A673 (cell line): ENCODE data around the gene CCDC92. TPM values are rescaled to one million over a fixed set of nuclear protein-coding genes. Genes with fewer than 3 reads are reported as not detected.

Source experiments
- BruUV-seq: library from RNA; stranded (reverse); fragments of 400-500 nt; replicated peaks from 2 replicates; lab custom pipeline; 2021; lab: Mats Ljungman, UMichigan
- CTCF ChIA-PET: fragments of 300-600 bp; sonication (Branson Sonifier 250); formaldehyde crosslinking; loops from one replicate; lab custom pipeline; 2022; ENCODE audit warnings: antibody characterized with exemption; lab: Charles Lee
- POLR2A ChIA-PET: fragments of 300-600 bp; sonication (Branson Sonifier 250); formaldehyde crosslinking; loops from one replicate; lab custom pipeline; 2022; ENCODE audit warnings: antibody characterized with exemption; ENCODE audit not compliant: low non-redundant PET; lab: Charles Lee
- DNase-seq: peaks from one replicate; pipeline ENCODE4 v3.0.0-alpha.2; 2015; ENCODE audit warnings: low spot score
- H3K27ac ChIP-seq: fragments of 200-600 bp; sonication (generic); 2 replicates; pipeline ENCODE4 v1.5.1; 2016; ENCODE audit warnings: mixed run types, low read depth, mild to moderate bottlenecking, mixed read lengths, antibody characterized with exemption, low read length; ENCODE audit not compliant: poor library complexity, severe bottlenecking
- H3K27me3 ChIP-seq: fragments of 200-600 bp; sonication (generic); replicated peaks from 2 replicates; pipeline ENCODE4 v1.6.1; 2017; ENCODE audit warnings: mixed run types, low read depth, mild to moderate bottlenecking, mixed read lengths, antibody characterized with exemption, low read length; ENCODE audit not compliant: insufficient read depth, poor library complexity
- H3K36me3 ChIP-seq: fragments of 200-600 bp; sonication (generic); 2 replicates; pipeline ENCODE4 v1.6.1; 2016; ENCODE audit warnings: mixed run types, mild to moderate bottlenecking, mixed read lengths, antibody characterized with exemption, low read length; ENCODE audit not compliant: insufficient read depth, poor library complexity, severe bottlenecking
- H3K4me1 ChIP-seq: fragments of 200-600 bp; sonication (generic); 2 replicates; pipeline ENCODE4 v1.6.1; 2017; ENCODE audit warnings: mixed run types, mild to moderate bottlenecking, mixed read lengths, antibody characterized with exemption, low read length; ENCODE audit not compliant: insufficient read depth, poor library complexity, severe bottlenecking
- H3K4me3 ChIP-seq: fragments of 200-600 bp; sonication (generic); 2 replicates; pipeline ENCODE4 v1.5.1; 2016; ENCODE audit warnings: low read depth, mixed run types, mild to moderate bottlenecking, mixed read lengths, low read length; ENCODE audit not compliant: poor library complexity, severe bottlenecking
- H3K9me3 ChIP-seq: fragments of 200-600 bp; sonication (generic); 2 replicates; pipeline ENCODE4 v1.6.1; 2016; ENCODE audit warnings: mixed run types, low read depth, mild to moderate bottlenecking, mixed read lengths, antibody characterized with exemption, low read length; ENCODE audit not compliant: poor library complexity, severe bottlenecking
- CTCF ChIP-seq: fragments of 300-800, 200-600 bp; sonication (generic); conservative IDR thresholded peaks from 2 replicates; pipeline ENCODE4 v1.5.1; 2017; ENCODE audit warnings: low read depth, mild to moderate bottlenecking, antibody characterized with exemption, low read length, moderate library complexity, mixed read lengths
- EZH2 ChIP-seq: fragments of 200-600 bp; sonication (generic); IDR thresholded peaks from 2 replicates; pipeline ENCODE4 v1.6.1; 2017; ENCODE audit warnings: borderline replicate concordance, low read depth, mild to moderate bottlenecking, mixed read lengths, antibody characterized with exemption, low read length; ENCODE audit not compliant: poor library complexity, severe bottlenecking
- intact Hi-C: fragments of 100-400 bp; cut with micrococcal nuclease; formaldehyde crosslinking; loops from one replicate; pipeline ENCODE4 v1.10.0; 2022; ENCODE audit not compliant: unreplicated experiment
- total RNA-seq: library from RNA; stranded (reverse); gene quantifications from 2 replicates; pipeline ENCODE4 v1.2.3, GENCODE V29; 2021

CCDC92 gene
- total RNA-seq, 1 experiment from 2014 or later, result 28.7 TPM

DNA sequence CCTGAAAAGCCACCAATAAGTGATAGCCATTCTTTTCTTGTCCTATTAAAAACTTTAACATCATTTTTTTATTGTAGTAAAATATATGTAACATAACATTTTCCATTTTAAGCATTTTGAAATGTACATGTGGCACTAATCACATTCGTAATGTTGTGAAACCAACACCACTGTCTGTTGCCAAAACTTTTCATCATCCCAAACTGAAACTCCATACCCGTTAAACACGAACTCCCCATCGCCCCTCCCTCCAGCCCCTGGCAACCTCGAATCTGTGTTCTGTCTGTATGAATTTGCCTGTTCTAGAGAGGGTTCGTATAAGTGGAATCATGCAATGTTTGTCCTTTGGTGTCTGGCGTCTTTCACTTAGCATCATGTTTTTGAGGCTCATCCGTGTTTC, 75.9 kb downstream of the CCDC92 start:
- H3K9me3 ChIP-seq, result no peaks in the 10 kb centered on the region
- BruUV-seq, result no TSS peak
- intact Hi-C loops, result no loop called here
- CTCF ChIA-PET, result no interaction called here
- no peak for DNase-seq
- TF ChIP-seq CTCF, result no peak
- no peak for TF ChIP-seq EZH2
- no peak overlapping the region for H3K4me3 ChIP-seq
- H3K4me1 ChIP-seq, result peaks cover 5% of the 10 kb centered on the region
- H3K36me3 ChIP-seq, result no peaks in the 10 kb centered on the region
- POLR2A ChIA-PET, result no interaction called here
- H3K27me3 ChIP-seq, result no peaks in the 10 kb centered on the region
- no peak overlapping the region for H3K27ac ChIP-seq

DNA sequence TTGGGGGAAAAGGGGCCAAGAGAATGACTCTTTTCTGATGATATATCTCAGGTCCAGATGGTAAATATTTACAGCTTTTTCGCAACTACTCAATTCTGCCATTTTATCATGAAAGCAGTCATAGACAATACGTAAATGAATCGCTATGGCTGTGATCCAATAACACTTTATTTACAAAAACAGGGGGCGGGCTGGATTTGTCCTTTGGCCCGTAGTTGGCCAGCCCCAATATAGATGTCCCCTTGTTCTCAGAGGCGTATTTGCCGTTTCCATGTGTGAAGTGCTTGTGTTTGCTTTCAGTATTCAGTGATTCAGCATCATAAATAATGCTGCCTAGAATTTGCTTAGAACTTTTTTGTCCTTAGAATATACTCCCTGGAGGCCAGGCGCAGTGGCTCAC, 77.2 kb downstream of the CCDC92 start:
- Histone ChIP-seq H3K36me3 (no peaks in the 10 kb centered on the region), H3K4me3 (no peak overlapping the region), H3K27ac (no peak overlapping the region), H3K27me3 (no peaks in the 10 kb centered on the region), H3K4me1 (no peaks in the 10 kb centered on the region), H3K9me3 (no peaks in the 10 kb centered on the region)
- DNase-seq, result no peak
- POLR2A ChIA-PET, result interaction anchor here (0.7 kb wide), 1 partner anchor 10 kb away, joined by 12 read pairs; no protein-coding TSS in a partner anchor
- no TSS peak for BruUV-seq
- CTCF ChIA-PET, result no interaction called here
- TF ChIP-seq EZH2 (no peak), CTCF (no peak)
- intact Hi-C loops, result no loop called here

DNA sequence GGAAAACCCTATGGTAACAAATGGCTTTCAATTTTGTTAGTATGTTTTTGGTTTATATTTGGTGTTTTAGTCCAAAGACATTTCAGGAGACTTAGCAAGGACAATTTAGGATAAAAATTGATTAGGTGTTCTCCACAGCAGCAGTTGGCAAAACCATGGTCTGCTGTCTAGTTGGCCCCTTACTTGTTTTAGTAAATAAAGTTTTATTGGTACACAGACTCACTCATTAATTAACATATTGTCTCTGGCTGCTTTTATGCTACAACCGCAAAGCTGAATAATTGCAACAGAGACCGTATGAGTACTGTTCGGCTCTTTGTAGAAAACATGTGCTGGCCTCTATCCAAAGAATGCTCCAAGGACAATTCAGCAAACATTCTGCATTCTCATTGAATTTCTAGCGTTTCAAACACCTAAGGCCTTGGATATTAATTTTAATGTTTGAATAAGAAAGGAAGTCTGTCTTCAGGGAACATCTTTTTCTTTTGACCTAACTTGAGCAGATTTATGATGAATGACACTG, 77.7 kb downstream of the CCDC92 start:
- POLR2A ChIA-PET, result no interaction called here
- Histone ChIP-seq H3K9me3 (no peaks in the 10 kb centered on the region), H3K4me1 (no peaks in the 10 kb centered on the region), H3K27me3 (no peaks in the 10 kb centered on the region), H3K27ac (no peak overlapping the region), H3K4me3 (no peak overlapping the region), H3K36me3 (no peaks in the 10 kb centered on the region)
- intact Hi-C loops, result no loop called here
- no TSS peak for BruUV-seq
- no peak for TF ChIP-seq EZH2
- TF ChIP-seq CTCF, result no peak
- DNase-seq, result no peak
- CTCF ChIA-PET, result no interaction called here
